Activated CD4-positive, alpha-beta T cell treated with anti-CD3 and anti-CD28 coated beads, Interleukin-2, amount 50 U/mL, for 16 hours (primary cell): Measurements from ENCODE around the gene DYRK1B.
A peak's percentile ranks its signal among the peaks of the same experiment; 100 is the strongest.

Source experiments
- DNase-seq: peaks from one replicate; pipeline ENCODE4 v3.0.0-alpha.2; 2020

DYRK1B gene

DNA sequence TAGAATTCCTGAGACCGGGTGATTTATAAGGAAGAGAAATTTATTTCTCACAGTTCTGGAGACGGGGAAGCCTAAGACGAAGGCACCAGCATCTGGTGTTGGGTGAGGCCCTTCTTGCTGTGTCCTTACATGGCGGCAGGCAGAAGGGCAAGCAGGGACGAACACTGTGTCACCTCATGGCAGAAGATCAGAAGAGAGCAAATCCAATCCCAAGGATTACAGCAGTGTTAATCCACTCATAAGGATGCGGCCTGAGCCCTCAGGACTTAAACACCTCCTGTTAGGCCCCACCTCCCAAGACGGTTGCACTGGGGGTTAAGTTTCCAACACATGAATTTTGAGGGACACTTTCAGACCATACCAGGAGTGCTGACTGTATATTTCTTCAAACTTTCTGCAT is 18.9 kb upstream of the DYRK1B start:
- no peak for DNase-seq

DNA sequence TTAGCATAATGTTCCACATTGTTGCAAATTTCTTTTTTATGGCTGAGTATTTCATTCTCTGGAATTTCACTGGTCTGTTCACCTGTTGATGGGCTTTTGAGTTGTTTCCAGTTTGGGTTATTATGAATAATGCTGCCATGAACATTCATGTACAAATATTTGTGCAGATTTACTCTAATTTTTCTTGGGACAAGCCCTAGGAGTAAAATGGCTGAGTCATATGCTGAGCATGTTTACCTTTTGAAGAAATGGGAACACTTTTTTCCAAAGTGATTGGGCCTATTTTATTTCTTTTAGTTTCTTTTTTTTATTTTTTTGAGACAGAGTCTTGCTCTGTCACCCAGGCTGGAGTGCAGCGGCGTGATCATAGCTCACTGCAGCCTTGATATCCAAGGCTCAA is 16.9 kb upstream of the DYRK1B start:
- no peak for DNase-seq

DNA sequence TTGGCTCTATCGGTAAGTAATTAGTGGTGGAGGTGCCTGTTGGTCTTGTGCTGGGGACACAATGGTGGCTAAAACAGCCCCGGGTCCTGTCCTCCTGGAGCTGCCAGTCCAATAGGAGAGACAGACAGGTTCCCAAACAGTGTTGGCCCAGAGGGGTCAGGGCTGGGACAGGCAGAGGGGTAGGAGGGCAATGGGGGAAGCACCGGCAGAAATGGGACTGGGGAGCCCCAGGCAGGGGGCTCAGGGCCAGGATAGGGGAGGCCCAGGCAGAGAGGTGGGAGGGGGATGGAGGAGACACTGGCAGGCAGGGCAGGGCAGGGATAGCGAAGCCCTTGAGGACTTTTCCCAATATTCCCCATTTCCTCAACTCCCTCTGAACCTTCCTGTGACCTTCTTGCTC is 14.4 kb upstream of the DYRK1B start:
- no peak for DNase-seq

DNA sequence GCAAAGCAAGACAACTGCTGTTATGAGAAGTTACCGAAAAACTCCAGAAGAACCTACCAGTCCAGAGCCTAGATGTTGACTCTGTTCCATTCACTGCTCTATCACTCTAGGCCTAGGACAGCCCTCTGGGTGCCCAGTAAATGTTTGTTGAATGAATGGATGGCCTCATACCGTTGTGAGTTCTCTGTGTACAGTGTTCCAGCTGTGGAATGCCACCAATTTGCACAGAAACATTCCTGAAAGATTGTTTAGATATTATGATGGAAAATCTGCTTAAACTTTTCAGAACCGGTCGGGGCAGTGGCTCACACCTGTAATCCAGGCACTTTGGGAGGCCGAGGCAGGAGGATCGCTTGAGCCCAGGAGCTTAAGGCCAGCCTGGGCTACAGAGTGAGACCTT is 13.6 kb upstream of the DYRK1B start:
- DNase-seq: no peak

DNA sequence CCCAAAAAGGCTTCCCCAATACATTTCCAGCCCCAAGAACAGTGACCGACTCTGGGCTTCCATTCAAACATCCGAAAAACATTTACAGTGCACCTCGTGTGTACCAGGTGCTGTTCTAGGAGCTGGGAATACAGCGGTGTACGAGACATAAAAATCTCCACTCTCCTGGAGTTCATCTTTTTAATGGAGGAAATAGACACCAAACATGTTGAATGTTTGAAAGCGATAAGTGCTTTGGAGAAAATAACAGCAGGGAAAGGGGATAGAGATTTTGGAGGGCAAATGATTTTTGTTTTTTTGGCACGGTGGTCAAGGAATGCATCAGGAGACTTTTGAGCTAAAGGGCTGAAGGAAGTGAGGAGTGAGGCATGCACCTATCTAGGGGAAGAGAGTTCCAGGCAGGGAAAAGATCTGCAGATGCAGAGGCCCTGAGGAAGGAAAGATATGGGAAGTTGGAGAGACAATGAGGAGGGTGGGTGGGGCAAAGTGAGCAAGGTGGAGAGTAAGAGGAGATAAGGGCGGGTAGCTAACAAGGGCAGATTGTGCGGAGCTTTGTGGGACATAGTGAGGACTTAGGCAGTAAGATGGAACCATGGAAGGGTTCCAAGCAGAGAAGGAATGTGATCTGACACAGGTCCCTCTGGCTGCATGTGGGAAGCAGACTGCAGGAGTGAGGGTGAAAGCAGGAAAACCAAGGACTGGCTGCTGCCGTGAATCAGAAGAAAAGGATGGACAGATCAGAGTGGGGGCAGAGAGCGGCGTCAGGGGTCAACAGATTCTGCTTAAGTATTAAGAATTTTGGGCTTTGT is 12.9 kb upstream of the DYRK1B start:
- no peak for DNase-seq

DNA sequence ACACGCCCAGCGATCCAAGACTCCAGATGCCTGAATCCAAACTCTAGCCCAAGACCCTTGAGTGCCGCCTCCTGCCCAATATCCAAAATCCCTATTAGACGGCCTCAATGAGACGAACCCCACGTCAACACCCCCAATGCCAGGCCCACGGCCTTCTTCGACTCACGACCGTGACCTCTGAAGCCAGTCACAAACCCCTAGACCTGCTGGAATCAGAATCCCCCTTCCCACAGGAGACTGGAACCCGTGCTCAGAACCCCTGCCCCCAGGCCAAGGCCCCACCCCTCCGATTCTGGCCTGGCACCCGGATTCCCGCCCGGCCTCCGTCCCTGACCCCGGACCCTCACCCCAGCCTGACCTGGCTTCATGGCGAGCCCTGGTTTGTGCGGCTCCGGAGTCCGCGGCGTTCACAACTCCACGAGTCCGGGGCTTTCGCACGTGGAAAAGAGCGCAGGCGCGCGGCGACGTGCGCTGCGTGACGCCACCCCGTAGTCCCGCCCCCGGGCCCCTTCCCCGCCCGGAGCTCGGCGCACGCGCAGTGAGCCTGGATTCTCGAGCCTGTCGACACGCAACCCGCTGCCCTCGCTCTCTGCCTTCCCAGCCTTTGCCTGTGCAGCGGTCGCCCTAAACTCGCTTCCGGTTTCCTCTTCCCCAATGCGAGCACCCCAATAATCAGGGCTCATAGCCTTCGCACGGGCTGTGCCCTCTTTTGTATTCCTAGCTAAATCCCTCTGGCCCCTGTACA is 12.1 kb upstream of the DYRK1B start, which contains the start of gene FBL:
Gene FBL, minus strand, starts transcription at position 447 of the 745 bp plus-strand sequence. Its CDS starts 79 bp downstream, at position 368.
- peak; percentile 98 for DNase-seq

DNA sequence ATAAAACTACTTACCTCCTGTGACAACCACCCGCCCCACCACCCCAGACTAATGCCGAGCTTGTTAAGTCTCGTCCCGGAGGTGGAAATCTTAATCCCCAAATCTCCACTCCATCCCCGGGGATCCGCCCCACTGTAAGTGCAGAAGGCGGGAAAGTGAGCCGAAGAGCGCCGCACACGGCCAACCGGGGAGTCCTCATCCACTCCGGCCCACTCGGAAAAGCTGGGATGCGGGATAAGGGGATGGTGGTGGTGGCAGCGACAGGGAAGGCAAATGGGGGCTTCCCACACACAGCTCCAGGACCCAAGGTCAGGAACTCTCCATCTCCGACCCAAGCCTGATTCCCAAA is 11.6 kb upstream of the DYRK1B start:
- DNase-seq: no peak

DNA sequence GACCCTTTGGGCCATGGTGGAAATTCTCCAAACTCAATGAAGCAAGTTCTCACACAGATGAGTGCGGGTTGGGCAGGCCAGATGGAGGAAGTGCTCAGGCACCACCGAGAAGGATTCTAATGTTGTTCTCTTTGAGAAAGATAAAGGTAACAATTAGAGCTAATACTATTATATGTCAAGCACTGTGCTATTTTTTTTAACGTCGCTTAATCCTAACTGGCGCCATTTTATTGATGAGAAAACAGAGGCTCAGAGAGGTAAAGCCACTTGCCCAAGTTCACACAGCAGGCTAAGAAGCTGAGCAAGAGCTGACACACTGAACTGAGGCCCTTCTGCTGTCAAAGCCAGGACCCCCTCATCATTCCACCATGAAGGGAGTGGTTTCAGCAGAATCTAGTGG is 11.2 kb upstream of the DYRK1B start:
- DNase-seq: no peak

DNA sequence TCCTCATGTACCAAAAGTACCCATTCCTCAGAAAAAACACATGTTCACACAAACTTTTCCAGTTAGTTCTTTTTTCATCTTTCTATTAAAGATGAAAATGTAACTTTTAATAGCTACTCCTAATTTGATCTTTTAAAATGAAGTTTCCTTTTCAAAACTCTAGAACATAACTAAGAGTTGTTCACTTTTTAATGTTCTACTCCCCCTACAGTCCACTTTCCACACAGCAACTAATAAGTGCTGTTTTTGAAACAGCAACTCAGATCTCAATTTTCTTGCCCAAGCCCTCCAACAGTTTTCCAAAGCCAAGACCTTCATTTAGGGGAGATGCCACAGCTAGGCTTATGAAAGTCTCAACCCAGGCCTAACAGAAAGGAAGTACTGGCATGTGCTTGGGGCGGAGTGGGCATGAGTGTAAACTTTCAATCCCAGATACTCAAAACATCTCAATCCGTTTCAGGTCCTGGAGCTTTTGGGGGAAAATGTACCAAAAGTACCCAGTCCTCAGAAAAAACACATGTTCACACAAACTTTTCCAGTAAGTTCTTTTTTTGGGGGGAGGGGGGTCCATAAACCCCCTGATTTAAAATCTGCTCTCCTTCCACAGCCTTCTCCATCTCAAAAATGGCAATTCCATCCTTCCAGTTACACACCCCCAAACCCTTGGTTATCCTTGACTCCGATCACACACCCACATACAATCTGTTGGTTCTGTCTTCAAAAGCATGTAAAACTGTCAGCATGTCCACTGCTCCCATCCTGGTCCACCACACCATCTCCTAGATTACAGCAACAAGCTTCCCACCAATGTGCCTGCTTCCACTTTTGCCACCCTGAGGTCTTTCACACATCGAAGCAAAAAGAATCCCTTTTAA is 10.2 kb upstream of the DYRK1B start:
- peak; percentile 61 for DNase-seq

DNA sequence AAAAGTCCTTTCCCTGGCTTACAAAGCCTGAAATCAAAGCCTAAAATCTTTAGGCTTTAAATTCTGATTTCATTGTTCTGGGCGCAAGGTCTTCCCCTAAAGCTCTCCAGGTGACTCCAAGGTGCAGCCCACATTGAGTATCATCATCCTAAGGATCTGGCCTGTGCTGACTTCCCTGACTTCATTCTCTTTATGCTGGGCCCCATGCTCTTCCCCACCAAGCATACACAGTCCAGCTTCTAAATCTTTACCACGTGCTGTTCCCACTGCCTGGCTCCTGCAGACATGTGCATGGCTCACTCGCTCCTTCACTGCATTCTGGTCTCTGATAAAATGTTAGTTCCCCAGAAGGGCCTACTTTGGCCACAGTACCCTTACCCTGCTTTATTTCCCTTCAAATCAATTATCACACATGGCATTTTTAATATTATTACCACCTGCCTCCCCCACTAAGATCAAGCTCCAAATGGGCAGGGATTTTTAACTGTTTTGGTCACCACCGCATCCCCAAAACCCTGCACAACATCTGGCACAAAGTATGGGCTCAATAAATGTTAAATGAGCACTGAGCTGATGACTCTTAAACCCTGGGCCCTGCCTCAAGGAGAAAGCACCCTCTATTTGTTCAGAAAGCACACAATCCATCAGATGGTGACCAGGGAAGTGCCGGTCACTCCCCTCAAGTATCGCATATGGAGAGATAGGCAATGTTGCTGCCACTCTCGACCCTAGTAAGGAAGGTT is 8.9 kb upstream of the DYRK1B start:
- no peak for DNase-seq

DNA sequence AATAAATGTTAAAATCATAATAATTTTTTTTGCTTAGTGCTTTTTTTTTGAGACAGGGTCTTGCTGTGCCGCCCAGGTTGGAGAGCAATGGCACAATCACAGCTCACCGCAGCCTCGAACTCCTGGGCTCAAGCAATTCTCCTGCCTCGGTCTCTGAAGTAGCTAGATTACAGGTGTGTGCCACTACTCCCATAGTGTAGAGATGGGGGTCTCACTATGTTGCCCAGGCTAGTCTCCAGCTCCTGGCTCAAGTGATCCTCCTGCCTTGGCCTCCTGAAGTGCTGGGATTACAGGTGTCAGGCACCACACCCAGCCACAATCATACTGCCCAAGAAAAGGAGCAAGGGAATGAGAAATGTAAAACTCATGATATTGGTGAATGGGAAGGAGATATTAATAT is 7.1 kb upstream of the DYRK1B start:
- no peak for DNase-seq

DNA sequence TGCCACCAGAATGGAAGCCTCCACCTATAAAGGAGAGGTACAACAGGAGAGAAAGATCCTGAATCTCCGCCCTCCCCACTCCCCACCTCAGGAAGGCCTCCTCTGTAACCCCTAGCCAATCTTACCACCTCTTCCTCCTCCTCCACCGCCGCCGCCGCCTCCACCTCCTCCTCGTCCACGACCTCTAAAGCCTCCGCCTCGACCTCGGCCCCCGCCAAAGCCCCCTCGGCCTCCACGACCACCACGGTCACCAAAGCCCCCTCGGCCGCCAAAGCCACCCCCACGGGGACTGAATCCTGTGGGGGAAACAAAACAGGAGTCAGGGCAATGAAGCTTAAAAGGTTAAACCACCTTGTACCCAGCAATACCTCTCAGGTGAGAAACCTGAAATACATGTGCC is 6.5 kb upstream of the DYRK1B start:
- DNase-seq: no peak

DNA sequence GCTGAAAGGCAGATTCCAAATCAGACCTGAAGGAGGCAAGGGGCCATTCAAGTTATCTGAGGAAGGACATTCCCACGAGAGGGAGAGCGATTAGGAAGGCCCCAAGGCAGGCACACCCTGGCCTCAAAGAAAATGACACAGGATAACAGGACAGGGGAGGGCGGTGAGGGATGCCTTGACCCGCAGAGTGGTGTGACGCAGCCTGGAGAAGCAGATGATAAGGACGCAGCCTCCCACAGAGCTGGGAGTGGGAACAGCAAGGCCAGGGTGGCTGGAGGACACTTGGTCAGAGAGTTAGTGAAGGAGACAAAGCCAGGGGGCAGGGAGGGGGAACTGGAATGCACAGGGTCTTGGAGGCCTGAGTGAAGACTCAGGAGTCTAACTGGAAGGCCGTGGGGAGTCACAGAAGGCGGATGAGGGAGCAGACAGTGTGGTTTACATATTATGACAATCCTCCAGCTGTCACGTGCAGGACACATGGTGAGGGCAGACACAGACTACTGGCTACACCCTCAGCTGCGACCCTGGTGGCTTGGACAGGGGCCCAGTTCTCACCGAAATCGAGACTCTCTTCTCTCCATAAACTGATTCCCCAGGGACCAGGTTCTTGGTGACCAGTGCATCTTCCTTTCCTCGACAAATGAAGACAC is 5.8 kb upstream of the DYRK1B start:
- no peak for DNase-seq

DNA sequence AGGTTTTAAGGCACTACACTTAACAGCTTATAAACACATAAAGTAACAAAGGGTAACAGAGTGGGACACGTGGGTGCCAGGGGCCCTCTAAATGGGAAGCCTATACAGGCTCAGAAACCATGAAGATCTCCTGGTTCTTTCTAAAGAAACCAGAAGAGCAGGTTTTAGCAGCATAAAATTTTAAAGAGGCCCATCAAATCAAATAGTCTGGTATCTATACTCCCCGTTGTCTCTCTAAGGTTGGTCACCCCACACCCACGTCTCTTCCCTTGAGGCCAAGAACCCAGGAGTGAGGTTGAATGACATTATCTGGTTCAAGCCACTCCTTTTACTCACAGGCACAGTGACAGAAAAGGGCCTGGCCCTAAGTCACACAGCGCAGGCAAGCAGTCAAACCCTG is 4.6 kb upstream of the DYRK1B start:
- no peak for DNase-seq

DNA sequence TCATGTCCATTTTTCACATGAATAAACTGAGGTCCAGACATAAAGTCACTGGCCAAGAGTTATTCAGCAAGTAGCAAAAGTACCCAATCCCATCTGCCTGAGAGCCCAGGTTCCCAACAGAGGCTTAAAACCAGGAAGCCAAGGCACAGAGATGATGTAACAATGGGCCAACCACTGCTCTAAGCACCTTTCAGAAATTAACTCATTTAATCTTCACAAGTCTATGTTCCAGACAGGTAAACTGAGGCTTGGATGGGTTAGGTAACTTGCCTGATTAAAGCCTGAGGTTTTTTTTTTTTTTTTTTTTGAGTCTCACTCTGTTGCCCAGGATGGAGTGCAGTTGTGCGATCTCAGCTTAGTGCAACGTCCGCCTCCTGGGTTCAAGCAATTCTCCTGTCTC is 4.0 kb upstream of the DYRK1B start:
- no peak for DNase-seq

DNA sequence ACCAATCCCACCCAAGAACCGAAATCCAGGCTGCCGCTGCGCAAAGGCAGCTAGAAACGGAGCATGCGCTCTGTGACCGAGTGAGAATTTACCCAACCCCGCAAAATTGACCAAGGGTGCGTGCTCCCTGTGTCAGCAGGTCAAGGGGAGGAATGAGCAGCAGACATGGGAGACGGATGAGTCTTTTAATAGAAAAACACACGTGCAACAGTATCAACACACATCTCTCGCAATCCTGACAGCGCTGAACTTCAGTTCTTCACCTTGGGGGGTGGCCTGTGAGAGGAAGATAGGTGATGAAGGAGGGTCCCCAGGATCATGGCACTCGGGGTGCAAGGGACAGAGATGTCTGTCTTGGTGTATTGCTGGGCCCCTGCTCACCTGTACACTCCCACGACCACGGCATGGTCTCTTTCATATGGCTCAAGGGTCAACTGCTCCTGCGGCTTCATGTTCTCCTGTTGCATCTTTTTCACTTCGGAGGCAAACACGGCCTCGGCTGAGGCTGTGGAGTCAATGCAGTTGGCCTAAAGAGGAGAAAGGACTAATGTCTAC is 402 bp upstream of the DYRK1B start:
- no peak for DNase-seq

DNA sequence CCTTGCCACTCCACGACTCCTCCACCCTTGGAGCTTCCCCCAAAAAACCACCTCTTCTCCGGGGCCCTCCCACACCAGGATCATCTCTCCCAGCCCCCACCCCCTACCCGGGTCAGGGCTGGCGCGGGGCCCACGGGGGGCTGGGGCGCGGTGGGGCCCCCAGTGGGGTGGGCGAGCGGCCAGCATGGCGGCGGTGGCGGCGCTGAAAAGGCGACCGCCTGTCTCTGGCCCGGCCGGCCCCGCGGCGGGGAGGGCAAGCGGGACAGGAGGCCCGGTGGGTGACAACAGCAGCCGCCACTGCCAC is 850 bp downstream of the DYRK1B start:
- DNase-seq: no peak

DNA sequence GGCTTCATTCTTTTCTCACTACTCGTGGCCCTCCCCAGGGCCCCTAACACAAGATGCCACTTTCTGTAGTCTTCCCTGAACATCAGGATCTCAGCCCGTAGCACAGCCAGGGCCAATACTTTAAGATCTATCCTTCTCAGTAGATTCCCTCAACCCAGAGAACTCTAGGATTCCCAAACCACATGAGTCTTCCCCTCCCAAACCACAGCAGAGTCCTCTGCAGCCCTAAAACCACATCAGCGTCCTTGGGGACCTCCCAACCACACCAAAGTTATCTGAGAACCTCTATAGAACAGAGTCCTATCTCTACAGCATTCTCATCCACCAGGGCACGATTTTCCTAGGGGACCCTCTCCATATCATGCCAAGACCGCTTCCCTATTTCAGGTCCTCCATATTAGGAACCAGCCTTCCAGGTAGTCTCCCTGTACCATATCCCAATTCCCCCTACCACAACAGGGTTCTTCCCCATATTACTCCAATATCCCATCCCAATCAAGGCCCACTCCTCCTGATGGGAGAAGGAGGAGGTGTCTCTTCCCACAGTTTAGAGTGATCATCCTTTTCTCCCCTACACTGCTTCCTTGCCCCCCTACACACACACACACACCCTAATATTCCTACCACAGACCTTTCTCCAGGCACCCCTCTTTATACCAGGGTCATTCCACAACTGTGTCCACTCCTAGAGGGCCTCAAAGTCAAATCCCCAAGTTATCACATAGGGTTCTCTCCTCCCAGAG is 1.4 kb downstream of the DYRK1B start:
- DNase-seq: no peak

DNA sequence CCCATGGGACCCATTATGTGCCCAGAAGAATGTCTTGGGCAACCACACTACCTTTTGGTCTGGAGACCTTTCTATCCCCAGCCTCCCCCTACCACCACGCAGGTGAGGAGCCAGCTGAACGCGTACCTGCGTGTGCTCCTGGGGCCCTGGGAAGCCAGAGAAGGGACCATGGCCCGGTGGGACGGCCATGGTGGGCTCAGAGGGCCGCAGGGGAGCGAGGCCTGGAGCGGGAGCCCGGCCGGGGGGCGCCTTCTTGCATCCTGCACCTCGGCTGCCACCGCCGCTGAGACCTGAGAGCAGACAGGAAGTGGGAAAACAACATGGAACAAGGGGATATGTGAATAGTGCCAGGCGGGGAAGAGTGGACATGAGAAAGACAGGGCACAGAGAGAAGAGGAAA is 2.3 kb downstream of the DYRK1B start:
- DNase-seq: no peak

DNA sequence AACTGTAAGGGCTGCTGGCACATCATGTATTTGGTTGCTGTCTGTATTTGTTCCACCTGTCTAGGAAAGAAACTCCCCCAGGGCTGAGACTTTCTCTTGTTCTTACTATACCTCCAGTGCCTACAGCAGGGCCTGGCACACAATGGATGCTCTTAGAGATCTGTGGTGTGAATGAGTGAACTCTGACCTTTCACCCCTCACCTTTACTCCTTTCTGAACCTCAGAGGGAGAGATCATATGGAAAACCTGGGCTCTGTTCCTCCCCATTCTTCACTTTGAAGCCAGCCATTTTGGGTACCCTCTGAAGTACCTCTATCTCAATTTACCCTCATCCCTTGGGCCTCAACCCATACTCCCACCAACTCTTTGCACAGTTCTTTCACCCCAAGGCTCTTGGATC is 3.1 kb downstream of the DYRK1B start:
- DNase-seq: no peak

DNA sequence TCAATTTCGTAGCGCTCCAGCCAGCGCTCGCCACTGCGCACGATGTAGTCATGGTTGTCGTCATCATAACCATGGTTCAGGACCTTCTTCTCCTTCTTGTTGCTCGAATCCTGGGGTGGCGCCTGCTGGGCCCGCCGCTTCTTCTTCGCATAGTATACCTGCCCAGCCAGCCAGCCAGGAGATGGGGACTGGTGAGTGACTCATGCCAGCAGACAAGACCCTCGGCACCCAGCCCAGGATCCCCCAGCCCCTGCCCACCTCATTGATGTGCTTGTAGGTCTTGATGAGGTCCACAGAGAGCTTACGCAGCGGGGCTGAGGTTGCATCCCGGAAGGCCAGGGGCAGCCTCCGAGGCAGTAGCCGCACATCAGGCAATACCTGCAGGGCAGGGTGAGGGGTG is 3.6 kb downstream of the DYRK1B start:
- no peak for DNase-seq
